HG02610 (cell line): ENCODE results near the gene MTA2.

ENCODE experiments used
- ATAC-seq: cut with Tn5 transposase; IDR thresholded peaks from one replicate; pipeline ENCODE4 v1.9.1; 2021; ENCODE audit warnings: mild to moderate bottlenecking, moderate library complexity; ENCODE audit not compliant: unreplicated experiment

The MTA2 gene

DNA sequence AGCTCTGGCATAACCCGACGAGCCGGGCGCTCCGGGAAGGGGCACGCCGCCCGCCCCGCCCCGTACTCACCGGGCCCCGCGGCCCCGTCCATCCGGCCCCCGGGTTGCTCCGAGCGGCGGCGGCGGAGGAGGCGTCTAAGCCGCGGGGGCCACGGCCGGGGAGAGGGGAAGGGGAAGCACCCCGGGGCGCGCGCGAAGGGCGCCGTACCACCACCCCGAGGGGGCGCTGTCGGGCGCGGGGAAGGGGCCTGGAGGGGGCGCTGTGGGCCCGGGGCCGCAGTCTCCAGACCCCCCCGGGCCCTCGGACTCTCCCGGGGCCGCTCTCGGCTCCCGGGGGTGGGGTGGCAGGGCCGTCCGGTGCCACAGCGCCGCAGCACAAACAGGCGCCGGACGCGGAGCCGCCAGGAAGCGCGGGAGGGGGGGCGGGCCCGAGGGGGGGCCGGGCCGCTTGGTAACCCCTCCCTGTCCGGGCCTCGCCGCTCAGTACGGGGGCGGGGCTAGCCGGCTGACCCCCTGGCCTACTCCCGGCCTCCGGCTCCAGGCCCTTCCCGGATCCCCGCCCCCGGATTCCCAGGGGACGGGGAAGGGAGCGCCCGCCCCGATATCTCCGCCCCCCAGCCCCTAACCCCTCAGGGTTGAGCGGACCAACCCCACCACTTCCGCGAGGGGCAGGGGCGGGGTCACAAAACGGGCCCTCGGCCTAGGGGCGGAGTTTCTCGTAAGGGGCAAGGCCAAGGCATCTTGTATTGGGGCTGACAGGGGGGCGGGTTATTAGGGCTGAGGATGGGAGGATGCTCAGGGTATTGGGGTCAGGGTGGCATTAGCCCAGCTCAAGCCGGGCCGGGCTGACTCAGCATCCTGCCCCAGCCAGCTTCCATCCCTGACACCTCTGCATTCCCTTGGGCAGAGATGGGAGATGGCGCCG lies 11.0 kb upstream of the MTA2 start, which contains the start of the genes EML3 and ROM1:
Gene EML3, minus strand, starts transcription at position 410 of the 925 bp plus-strand sequence. Its CDS starts 318 bp downstream, at position 92.
Gene ROM1, plus strand, starts transcription at position 892 of the 925 bp plus-strand sequence. Its CDS starts 25 bp downstream, at position 917.
- peak; percentile 74 for ATAC-seq

GRCh38 chr11:62611705-62612365 lies 10.2 kb upstream of the MTA2 start:
- peak; percentile 22 for ATAC-seq

DNA sequence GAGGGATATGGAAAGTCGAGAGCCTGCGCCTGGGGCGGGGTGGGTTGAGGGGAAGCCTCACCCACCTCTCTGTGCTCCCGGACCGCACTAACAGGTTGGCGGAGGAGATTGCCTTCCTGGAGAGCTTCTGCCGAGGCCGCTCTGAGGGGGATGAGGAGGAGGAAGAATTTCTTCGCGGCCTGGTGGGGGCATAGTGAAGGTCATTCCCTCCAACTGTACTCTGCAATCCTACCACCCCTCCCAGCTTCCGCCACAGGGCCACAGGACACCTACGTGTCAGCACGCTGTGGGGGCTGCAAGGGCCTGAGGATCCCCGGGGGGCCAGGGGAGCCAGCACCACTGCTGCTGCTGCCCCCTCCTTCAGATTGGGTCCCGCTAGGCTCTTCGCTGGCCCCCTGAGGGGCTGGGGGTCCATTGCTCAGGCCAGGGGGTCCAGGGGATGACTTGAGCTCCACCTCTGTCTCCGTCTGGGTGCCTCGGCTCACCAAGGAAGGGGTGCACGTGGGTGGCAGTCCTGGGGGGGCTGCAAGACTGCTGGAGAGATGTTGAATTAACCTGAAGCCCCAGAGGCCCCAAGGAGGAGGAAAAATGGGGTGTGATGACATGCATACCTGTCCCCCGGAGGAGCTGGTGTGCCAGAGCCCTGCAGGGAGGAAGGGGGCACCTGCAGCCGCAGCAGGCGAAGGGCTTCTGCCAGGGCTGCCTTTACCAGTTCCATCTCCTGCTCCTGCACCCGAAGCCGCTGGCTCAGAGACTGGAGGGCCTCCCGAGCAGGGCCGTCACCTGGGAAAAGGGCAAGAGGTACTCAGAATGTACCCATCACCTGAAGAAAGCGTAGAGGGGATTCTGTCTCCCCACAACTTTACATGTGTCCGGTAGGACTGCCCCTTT lies 9.4 kb upstream of the MTA2 start:
- ATAC-seq, result no peak

DNA sequence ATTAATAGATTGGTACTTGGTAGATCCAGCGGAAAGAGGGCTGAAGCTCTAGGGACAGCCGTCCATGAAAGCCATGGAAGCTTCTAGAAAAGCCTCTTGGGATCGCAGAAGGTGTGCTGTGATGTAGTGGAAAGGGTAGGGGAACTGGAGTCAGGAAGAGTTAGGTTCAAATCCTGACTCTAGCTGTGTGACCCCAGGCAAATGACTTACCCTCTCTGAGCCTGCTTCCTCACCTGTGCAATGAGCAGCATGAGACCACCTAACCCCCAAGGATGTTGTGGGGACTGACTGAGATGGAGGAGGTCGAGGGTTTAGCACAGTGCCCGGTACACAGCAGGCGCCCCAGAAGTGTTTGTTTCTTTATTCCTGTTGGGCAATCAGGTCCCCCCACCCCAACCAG lies 8.7 kb upstream of the MTA2 start:
- no peak for ATAC-seq

- no peak for ATAC-seq
Measured at GRCh38 chr11:62608776-62609175, 7.1 kb upstream of the MTA2 start.

GRCh38 chr11:62607714-62608113 lies 6.0 kb upstream of the MTA2 start:
- ATAC-seq, result no peak

- ATAC-seq, result no peak
Measured at GRCh38 chr11:62605902-62606301, 4.2 kb upstream of the MTA2 start.

DNA sequence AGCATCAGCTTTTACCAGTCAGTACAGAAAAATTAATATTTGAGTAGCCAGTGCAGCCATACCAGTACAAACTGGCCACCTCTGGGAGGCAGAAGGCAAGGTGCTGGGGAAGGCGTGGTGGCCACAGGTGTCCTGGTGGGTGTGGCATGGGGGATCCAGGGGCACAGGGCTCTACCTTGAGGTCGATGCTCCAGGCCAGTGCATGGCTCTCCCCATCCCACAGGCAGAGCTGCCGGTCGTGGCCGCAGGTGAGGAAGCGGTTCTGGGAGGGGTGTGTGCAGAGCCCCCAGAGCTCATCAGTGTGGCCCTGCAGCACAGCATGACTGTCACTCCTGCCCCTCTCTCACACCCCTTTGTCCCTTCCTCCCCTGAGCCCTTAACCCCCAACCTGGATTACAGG lies 3.8 kb upstream of the MTA2 start:
- no peak for ATAC-seq

DNA sequence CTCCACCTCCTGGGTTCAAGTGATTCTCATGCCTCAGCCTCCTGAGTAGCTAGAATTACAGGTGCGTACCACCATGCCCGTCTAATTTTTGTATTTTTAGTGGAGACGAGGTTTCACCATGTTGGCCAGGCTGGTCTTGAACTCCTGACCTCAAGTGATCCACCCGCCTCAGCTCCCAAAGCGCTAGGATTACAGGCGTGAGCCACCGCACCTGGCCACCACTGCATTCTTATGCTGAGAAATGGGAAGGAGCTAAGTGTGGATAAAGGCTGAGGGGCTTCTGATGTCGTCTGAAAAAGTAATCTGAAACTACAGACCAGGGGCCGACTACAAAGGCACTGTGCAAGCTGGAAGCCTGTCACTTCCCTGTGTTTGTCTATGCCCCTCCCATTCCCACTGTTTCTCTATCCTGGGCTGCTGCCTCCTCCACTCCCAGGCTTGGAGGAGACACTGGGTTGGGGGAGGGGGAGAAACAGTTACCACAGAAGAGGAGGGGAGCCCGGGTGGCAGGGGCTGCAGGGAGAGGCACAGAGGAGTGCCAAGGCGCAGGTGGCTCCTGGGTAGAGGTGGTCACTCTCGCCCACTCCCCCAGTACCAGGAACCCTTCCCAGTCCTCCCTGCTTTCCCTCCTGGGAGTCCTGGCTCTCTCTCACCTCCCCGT lies 2.9 kb upstream of the MTA2 start:
- no peak for ATAC-seq

DNA sequence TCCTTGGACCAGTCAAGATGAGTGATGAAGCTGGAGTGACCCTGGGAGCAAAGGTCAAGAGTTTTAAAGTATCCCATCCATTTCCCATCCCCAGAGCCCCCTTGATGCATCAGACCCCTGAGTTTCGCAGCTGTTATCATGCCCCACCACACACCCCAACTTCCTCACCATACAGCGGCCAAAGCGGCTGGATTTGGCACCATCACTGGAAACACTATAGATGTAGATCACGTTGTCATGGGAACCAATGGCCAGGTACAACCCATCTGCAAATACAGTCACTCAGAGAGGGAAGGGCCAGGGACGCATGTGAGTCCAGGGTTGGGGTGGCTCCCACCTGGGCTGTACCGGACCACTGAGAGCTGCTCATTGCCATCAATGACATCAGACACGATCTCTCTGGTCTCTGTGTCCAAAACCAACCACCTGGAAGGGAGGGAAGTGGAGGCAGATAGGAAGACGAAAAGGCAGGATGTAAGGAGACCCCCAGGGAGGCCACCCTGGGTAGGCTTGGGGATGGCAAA lies 2.2 kb upstream of the MTA2 start:
- no peak for ATAC-seq

- ATAC-seq, result no peak
Measured at GRCh38 chr11:62603072-62603408, 1.4 kb upstream of the MTA2 start.

- no peak for ATAC-seq
Measured at GRCh38 chr11:62602141-62603071, 741 bp upstream of the MTA2 start.

DNA sequence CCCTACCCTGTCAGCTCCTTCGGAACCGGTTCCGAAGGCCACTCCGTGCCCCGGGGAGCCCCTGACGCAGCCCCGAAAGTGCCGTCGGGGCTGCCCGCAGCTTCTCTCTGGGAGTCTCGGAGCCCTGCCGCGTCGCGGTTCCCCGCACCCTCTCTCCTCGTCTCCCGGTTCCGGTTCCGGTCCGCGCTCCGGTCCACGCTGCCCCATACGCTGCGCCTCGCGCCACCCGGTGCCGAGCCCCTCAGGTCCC lies 618 bp downstream of the MTA2 start:
- ATAC-seq, result no peak

DNA sequence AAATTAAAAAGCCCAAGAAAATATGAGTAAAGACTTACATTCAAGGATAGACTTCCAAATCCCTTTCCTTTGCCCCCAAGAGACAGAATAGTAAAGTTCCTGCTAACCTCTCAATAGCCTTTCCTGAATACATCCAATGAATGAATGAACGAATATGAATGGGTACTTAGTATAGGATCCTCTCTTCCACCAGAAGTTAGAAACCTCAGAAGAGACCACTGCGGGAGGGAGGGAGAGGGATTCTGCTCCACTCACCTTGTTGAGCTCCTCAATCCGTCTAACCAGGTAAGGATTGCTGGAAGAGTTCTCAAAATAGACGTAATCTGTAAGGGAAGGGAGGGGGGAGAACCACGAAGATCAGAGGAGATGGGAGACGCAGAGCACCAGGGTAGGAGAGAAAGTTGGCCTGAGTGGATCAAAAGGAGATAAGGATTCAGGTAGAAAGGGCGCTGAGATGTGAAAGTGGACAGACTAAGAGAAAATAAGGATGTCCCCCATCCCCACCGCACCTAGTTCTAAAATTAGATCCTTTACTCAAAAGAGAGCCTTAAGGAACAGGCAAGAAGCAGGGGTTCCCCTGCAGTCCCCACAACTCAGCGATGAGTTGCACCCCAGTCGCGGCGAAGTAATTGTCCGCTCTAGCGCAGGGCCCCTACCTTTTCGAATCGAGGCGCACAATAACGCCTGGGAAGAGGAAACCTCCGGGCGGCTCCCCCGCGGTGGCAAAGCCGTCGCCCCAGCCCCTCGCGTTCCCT lies 1.1 kb downstream of the MTA2 start:
- ATAC-seq, result no peak

DNA sequence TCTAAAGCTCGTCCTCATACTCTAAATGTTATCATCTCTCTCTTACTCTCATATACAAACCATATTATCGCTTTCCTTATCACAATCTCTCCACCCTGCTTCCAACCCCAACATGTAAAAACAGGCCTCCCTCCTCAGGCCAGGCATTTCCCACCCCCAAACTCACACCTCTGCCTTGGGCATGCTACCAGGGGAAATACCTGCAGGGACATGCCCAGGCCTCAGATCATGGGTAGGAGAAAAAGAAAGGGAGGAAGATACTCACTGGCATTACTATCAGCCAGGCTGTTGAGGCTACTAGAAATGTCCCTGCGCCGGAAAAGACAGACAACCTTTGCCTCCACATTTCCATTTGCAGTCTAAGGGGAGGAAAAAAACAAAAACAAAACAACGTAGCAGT lies 1.8 kb downstream of the MTA2 start:
- no peak for ATAC-seq

DNA sequence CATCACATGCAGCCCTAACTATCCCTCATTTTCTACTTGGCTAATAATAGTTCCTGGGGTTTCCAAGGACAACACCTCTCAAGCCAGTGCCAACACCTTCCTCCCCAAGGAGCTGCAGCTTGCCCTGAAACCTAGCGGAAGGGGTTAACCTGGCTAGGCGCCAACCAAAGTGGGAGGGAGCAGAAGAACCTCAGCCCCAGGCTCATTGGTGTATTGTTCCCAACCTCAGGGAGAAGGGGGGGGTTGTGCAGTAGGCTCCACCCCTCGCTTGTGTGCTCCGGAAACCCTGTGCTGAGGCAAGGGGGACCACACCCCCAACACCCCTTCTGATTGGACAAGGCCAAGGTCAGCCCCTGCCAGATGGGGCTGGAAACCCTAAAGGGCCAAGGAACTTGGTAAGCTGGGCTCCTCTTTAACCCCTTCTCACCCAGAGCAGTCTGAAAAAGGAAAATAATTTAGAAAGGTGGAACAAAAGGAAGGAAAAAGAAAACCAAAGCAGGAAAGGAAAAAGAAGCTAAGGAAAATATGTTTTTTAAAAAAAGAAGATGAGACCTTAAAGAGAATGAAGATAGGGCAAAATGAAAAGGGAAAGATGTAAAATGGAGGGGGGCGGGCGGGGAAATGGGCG lies 2.5 kb downstream of the MTA2 start:
- ATAC-seq, result peak; percentile 63

- ATAC-seq, result no peak
Measured at GRCh38 chr11:62595124-62595523, 6.5 kb downstream of the MTA2 start.

DNA sequence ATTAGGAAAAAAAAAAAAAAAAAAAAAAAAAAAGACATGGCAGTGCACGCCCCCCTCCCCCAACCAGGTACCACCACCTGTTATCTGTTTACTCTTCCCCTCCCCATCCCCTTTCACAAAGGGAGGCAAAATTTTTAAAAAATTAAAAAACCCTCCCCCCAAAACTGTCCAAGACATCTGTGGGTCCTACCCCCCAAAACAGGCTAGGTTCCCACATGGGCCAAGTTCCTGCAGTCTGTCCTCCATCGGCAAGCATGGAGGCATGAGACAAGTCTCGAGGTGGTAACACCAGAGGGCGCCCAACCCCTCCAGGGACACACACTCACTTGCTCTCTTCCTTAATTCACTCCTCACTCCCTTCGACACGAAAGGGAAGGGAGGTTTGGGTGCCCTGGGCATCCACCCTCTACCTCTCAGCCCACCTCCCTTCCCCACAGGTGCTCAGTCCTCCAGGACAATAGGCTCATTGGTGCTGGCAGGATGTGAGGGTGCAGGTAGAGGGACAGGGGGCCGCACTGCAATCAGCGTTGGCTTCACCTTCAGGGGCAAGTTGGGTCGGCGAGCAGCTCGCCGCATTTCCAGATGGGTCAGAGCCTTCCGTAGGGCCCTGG lies 8.1 kb downstream of the MTA2 start:
- ATAC-seq, result no peak
